Anterior cingulate cortex (tissue), 58 donors: Measurements from ENCODE around the gene C7orf57.

Source experiments
- DNase-seq, 58 donors: peaks; one replicate each; lab custom pipeline; 2025; lab: John Stamatoyannopoulos, UW

The C7orf57 gene

DNA sequence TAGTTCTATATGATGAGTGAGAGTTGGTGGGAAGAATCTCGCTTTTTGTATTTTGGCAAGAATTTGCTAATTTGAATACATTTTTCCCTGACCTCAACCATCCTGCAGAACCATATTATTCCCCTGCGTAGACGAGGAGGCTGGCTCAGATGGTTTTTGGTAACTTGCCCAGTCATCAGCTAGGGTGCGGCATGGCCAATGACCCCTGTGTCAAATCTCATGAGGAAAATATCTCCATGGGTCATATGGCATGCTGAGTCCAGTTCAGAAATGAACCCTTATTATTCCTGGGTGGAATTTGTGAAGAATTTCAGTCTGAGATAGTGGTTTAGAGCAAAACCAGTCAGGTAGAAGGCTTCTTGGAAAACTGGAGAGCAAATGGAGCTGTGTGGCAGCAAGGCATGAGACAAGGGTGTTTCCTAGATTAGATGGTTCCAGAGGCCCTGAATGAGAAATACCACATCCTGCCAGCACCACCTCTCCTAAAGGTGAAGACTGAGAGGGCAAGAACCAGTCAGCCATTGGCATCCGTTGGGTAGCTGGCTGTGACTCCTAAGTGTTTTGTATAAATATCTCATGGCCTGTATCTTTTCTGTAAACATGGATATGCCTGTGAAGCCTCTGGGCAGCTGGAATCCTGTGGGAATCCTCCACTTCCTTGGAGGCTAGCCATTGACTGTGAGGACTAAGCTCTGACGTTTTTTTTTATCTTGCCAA is 47.9 kb downstream of the C7orf57 start:
- DNase-seq, result no peak

DNA sequence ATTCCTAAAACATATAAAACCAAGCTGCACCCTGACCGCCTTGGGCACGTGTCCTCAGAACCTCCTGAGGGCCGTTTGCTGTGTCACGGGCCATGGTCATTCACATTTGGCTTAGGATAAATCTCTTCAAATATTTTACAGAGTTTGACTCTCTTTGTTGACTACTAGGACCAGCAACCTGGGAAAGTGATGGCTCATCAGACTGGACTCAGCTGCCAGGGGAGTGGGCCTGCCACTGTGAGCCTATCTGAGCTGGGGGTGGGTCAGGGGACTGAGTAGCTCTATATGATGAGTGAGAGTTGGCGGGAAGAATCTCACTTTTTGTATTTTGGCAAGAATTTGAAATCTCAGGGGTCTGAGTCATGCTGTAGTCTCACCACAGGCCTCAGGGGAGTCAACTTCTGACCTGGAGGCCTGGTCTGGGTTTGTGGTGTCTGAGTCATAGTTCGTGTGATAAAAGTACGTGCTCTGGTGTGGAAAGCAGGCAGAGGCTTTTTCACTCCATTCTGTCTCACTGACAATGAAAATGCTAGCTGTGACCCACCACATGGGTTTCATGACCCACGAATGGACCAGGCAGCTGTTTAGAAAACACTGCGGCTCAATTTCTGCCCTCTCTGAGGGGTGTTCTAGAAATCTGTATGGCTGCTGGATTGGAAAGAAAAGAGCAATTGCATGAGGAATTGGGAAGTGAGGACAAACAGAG is 49.5 kb downstream of the C7orf57 start:
- no peak for DNase-seq

DNA sequence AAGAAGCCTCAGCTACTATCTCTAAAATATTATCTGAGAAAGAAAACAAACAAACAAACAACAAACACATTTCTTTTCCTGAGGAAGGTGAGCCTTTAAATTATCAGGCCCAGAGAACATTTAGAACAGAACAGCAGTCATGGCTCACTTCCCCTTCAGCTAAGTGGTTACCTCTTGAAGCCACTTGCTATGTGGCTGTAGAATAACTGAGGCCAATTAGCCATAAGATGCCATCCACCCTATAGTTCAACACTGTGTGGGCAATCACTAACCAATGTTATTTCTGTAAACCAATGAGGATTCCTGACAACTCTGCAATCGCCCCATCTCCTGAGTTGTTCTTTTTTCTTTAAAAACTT is 50.1 kb downstream of the C7orf57 start:
- no peak for DNase-seq

DNA sequence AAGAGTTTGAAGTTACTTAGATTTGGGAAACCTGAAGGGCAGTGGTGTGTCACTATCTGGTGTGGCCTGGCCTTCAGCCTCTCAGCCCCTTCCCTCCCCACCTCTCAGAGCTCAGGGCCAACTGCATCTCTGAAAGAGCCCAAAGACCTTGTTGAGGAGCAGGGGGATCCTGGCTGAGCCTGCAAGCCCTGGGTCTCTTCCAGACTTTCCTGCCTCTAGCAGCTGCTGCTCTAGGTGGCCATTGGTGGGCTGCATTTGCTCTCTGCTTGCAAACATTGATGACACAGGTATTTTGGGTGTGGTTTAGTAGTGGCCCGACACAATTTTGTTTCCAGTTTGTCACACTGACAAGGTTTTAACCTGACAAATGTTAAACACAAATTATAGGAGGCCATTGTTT is 50.6 kb downstream of the C7orf57 start:
- DNase-seq, result no peak

DNA sequence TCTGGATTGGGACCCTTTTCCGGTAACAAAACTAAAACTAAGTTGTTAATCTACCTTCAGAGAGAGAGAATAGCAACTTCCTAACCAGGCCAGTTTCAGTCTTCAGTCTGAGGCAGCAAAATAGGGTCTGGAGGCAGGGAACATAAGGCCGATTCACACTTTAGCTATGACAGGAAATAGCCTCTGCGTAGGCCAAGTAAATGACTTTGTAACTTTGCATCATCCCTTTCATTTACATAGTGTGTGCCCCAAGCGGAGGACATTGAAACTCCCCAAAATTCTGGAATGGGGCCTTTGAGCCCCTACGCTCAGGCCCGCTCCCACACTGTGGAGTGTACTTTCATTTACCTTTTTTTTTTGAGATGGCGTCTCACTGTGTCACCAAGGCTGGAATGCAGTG is 52.0 kb downstream of the C7orf57 start:
- DNase-seq, result no peak

GRCh38 chr7:48088559-48089045 is 53.3 kb downstream of the C7orf57 start:
- peak in 37 of 58 donors; percentile 20 to 81 (median 51) for DNase-seq

DNA sequence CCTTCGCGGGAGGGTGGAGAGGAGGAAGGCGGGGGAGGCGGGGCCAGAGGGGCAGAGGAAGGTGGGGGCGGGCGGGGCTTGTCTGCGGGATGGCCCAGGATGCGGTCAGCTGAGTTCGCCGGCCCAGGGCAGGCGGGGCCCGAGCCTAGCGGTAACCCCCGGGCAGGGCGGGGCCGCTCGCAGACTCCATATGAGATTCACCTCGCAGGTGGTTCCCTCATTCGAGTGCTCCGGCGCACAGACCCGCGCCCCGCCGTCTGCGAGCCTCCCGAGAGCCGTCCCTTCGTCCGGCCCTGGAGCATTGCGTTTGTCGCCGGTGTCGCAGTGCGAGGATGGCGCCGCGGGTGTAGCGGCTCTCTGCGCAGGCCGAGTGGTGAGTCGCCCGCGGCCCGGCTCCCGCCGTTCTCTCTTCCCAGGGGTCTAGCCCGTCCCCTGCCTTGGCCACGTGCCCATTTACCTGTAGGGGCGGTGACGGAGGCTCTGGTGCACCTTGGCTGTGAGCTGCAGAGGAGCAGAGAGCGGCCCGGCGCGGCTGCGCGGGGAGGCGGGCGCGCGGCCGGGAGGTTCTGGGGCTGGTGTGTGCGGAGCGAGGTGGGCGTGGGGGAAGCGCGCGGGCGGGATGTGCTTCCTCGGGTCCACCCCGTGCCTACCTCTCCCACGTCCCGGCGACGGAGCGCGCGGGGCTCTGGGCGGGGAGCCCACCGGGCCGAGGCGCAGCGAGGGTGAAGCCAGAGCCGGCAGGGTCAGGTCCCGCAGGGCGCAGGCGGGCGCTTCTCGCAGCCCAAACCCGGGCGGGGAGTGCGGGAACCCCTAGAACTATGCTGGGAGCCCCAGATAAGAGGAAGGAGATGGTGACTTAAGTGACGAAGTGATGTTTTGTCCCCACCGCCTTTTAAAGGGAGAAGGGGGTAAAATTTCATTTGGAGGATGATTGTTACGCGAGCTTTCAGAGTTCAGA is 54.0 kb downstream of the C7orf57 start, which contains the start of gene UPP1:
TSS of gene UPP1 (plus strand) at position 220 of the 958 bp plus-strand sequence. CDS start 5,519 bp downstream, outside the sequence.
- peak in 52 of 58 donors; percentile 30 to 87 (median 67) for DNase-seq

DNA sequence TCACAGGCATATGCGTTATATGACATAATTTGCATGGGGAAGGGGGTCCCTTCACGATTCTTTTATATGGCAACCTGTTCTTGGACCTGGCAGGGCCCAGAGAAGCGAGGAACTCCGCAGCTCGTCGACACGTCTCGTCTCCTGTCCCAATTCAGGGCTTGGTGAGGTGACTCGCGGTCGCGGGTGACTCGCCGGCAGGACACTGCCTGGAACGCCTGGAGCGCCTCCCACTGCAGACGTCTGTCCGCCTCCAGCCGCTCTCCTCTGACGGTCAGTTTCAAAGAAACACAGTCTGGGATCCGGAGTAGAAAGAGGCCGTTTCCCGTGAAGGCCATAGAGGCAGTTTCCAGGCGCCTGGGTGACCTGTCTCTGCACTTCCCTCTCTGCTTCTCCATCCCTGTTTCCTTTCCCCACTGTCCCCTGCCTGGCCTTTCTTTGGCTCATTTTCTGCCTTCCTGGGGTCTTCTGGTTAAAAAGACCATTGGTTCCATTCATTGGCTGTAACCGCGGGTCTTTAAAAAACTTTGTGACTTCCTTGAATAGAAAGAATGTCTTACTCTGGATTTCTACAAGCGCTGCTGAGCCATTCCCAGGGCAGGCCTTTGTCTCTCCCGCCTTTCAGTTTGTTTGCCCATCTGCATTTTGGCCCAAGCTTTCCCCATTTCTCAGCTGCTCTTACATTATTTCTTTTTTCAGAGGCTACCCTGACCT is 54.9 kb downstream of the C7orf57 start:
- peak in 4 of 58 donors; percentile 6 to 17 (median 12) for DNase-seq

DNA sequence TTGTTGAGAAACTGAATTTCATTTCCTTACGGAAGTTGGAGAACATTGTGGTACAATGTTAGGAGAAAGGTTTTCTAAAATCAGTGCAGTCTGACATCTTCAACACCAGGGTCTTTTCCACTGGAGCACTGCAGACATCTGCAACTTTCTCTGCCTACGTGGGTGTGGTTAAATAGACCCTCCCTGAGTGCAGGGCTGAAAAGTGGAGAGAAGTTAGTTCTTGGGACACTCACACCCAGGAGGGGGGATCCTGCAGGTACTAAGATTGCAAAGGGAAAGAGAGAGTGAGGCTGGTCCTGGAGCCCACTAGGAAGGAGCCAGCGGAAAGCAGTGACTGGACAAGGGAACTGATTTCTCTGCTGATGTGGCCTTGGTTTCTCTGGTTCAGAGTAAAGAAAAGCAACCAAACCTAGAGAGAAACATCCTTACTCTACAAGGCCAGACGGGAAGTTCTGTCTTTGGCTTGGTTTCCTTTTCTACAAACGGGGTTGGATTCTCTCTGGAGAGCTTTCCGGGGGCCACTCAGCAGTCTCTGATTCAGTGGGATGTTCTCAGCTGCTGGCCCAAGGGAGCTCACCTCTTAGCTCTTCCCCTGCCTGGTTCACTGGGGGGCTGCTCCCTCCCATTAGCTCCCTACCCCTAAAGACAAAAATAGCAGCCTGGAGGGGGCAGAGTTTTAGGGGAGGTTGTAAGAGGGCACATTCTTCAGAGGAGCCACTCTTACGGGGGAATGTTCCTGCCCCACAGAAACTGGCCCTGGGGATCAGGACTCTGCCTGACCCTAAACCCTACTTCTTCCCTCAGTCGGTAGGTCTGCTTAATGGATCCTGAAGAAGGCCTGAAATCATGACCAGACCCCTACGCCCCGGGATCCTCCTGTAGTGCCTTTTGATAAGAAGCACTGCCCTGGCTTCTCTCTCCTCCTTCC is 56.4 kb downstream of the C7orf57 start:
- no peak for DNase-seq

DNA sequence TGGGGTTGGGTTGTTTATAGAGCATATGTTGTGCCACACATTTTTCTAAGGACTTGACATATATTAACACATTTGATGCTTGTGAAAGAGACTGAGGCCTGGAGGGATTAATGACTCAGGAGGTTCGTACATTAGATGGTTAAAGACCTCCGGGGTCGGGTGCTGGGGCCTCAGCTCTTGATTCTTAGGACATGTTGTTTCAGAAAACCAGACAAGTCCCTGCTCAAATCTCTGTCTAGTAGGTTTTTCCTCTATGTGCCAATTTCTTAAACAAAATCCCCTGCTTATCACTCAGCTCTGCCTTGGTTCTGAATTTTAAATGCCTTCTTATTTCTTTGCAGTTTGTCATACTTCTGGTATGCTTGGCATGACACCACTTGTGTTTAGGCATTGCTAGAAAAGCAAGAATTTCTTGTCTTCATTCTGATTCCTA is 59.5 kb downstream of the C7orf57 start:
- DNase-seq, result no peak

DNA sequence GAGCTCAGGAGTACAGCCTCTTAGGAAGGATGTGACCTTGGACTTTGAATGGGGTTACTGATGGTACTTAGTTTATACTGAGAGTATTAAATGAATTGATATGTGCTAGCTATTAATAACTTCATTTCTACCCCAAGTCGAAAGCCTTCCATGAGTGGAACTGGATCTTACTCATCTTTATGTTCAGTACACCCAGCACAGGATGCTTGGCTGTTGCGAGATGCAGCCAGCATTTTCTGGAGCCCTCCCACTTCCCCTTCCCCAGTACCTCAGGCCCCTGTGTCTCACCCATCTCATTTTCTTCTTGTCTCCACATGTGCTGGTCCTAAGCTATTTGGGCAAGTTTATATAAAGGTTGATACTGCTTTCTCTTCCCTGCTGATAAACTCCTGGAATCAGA is 60.9 kb downstream of the C7orf57 start:
- DNase-seq, result no peak

- DNase-seq, result no peak
Measured at GRCh38 chr7:48097521-48098231, 62.3 kb downstream of the C7orf57 start.

GRCh38 chr7:48098846-48099245 is 63.5 kb downstream of the C7orf57 start:
- no peak for DNase-seq

- DNase-seq, result no peak
Measured at GRCh38 chr7:48099781-48100180, 64.4 kb downstream of the C7orf57 start.

DNA sequence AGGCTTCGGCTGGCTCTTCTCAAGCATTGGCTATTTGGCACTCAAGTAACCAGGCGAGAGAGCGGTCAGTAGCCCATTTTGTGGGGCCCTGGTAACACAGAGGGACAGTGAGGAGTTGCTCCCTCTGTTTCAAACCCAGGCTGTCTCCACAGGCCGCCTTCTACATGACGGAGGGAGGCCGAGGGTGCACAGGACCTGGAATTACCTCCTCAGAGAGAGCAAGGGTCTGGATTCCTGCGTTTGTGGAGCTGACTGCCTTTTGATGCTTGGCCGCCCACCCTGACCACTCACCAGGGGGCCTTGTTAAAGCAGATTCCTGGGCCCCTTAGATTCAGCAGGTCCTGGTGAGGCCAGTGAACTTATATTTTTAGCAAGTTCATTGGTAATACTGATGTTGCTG is 66.0 kb downstream of the C7orf57 start:
- DNase-seq, result no peak

DNA sequence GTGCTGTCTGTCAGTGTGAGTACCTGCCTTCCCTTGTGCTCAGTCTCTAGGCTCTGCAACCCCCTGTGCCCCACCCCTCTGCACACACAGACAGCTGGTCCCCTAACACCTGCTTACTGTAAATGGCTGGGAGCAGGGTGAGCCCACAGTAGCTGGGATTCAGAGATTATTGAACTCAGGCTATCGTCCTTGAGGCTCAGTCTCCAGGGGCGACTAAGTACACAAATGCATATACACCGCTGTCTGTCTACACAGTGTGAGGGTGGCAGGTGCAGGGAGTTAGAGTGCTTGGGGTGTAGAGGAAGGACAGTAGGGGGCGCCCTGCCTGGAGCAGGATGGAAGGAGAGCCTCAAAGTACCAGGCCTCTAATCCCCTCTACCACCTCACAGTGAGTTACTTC is 66.6 kb downstream of the C7orf57 start:
- DNase-seq, result no peak

- no peak for DNase-seq
Measured at GRCh38 chr7:48102530-48102929, 67.2 kb downstream of the C7orf57 start.

DNA sequence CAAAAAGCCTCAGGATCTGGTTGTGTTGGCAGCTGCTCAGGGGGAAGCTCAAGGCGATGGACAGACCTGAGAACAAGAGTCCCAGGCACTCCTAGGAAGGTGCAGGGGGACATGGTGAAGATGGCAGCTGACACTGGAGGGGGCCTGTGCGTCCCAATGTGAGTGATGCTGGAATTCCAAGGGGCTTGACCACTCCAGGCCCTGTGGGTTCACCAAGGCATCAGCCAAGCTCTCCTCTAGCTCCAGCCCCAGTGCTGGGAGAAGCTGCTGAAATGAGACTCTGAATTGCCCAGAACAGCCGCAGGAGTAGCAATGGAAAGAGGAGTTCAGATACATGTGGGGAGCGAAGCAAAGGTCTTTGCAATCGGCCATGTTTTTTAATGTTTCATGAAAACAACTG is 69.7 kb downstream of the C7orf57 start:
- no peak for DNase-seq
